Kidney epithelial cell (primary cell): Measurements from ENCODE around the gene LINGO4. TPM values are rescaled to one million over a fixed set of nuclear protein-coding genes. Genes with fewer than 3 reads are reported as not detected.

Experiments used
- DNase-seq: peaks from one replicate; pipeline ENCODE4 v3.0.0-alpha.2; 2010; ENCODE audit warnings: low read depth
- H3K27me3 ChIP-seq: 2 replicates; pipeline ENCODE4 v1.6.0; 2011; ENCODE audit warnings: low read length; ENCODE audit not compliant: control insufficient read depth, insufficient read depth
- H3K36me3 ChIP-seq: 2 replicates; pipeline ENCODE4 v1.5.1; 2011; ENCODE audit warnings: low read length; ENCODE audit not compliant: control insufficient read depth, insufficient read depth
- H3K4me3 ChIP-seq: 2 replicates; pipeline ENCODE4 v1.5.1; 2011; ENCODE audit warnings: low read depth, mild to moderate bottlenecking, control low read depth, low read length
- total RNA-seq: library from RNA; depleted of rRNA; stranded (reverse); fragments of >200 nt; gene quantifications from 2 replicates; pipeline ENCODE4 v1.2.3, GENCODE V29; 2015
- TF ChIP-seq, protein P1 (sequence below): IDR thresholded peaks from 2 replicates; pipeline ENCODE4 v1.5.1; 2011; ENCODE audit warnings: mild to moderate bottlenecking, moderate library complexity, low read length, control low read depth, inconsistent platforms; ENCODE audit not compliant: insufficient read depth, poor library complexity, severe bottlenecking

LINGO4 gene
- total RNA-seq, 1 donor from 2014 or later, result not detected

DNA sequence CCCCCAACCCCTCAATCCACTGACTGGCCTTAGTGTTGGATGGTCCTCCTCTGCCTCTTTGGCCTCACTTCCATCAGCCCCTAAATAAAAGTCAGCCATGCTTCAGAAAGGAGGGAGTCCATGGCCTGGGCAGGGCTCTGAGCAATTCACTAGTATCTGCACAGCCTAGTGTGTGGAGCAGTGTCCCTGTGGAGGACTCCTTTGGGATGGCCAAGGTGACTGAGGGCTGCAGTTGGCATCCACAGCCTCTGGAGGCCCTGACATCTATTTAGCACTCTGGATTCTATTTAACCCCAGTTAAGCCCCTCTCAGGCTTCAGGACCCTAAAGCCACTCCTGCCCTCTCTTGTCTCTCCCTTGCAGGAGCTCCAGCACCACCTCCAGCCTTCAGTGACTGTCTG is 44.7 kb upstream of the LINGO4 start:
- TF ChIP-seq, protein P1, sequence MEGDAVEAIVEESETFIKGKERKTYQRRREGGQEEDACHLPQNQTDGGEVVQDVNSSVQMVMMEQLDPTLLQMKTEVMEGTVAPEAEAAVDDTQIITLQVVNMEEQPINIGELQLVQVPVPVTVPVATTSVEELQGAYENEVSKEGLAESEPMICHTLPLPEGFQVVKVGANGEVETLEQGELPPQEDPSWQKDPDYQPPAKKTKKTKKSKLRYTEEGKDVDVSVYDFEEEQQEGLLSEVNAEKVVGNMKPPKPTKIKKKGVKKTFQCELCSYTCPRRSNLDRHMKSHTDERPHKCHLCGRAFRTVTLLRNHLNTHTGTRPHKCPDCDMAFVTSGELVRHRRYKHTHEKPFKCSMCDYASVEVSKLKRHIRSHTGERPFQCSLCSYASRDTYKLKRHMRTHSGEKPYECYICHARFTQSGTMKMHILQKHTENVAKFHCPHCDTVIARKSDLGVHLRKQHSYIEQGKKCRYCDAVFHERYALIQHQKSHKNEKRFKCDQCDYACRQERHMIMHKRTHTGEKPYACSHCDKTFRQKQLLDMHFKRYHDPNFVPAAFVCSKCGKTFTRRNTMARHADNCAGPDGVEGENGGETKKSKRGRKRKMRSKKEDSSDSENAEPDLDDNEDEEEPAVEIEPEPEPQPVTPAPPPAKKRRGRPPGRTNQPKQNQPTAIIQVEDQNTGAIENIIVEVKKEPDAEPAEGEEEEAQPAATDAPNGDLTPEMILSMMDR, result no peak
- no peak overlapping the region for H3K4me3 ChIP-seq
- no peak for DNase-seq
- H3K27me3 ChIP-seq, result peaks cover 7% of the 10 kb centered on the region
- no peaks in the 10 kb centered on the region for H3K36me3 ChIP-seq

DNA sequence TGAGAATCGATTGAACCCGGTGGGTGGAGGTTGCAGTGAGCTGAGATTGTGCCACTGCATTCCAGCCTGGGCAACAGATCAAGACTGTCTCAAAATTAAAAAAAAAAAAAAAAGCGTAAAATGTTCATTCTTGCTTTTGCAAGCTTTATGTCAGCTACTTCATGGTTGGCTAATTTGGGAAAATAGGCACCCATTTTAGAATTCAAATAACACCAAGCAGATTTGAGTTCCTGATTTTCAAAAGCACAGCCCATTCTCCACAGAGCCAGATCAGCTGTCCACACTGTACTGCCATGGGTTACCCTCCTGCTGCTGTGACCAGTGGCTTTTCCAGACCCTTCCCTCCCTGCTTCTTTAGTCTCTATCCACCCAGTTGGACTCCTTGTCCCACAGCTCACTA is 43.9 kb upstream of the LINGO4 start:
- Histone ChIP-seq H3K4me3 (no peak overlapping the region), H3K27me3 (peaks cover 7% of the 10 kb centered on the region), H3K36me3 (no peaks in the 10 kb centered on the region)
- DNase-seq, result no peak
- TF ChIP-seq, protein P1, result no peak

- TF ChIP-seq, protein P1, result no peak
These were observed 42.8 kb upstream of the LINGO4 start for GRCh38 chr1:151847867-151848596.

GRCh38 chr1:151846686-151847237 is 41.5 kb upstream of the LINGO4 start:
- TF ChIP-seq, protein P1, result no peak
- no peak for DNase-seq
- Histone ChIP-seq H3K4me3 (no peak overlapping the region), H3K27me3 (peaks cover 2% of the 10 kb centered on the region), H3K36me3 (no peaks in the 10 kb centered on the region)

More at GRCh38 chr1:151847867-151848596, 42.8 kb upstream of the LINGO4 start:
- DNase-seq, result no peak
- no peaks in the 10 kb centered on the region for H3K36me3 ChIP-seq
- H3K27me3 ChIP-seq, result peaks cover 7% of the 10 kb centered on the region
- no peak overlapping the region for H3K4me3 ChIP-seq

GRCh38 chr1:151846062-151846568 is 40.9 kb upstream of the LINGO4 start:
- Histone ChIP-seq H3K27me3 (peaks cover 1% of the 10 kb centered on the region), H3K36me3 (no peaks in the 10 kb centered on the region), H3K4me3 (no peak overlapping the region)
- TF ChIP-seq, protein P1, result no peak
- DNase-seq, result no peak
